NT2/D1 (cell line): ENCODE data around the gene CDKN2B.

Experiments
- DNase-seq: peaks from one replicate; pipeline ENCODE4 v3.0.0-alpha.2; 2011; ENCODE audit warnings: low read depth, low spot score
- H3K27me3 ChIP-seq: 2 replicates; pipeline ENCODE4 v1.6.0; 2011; ENCODE audit warnings: mild to moderate bottlenecking; ENCODE audit not compliant: insufficient read length, insufficient read depth
- H3K36me3 ChIP-seq: 2 replicates; pipeline ENCODE4 v1.6.1; 2011; ENCODE audit warnings: mild to moderate bottlenecking, low read length, mixed read lengths; ENCODE audit not compliant: insufficient read depth, insufficient read length
- H3K4me1 ChIP-seq: 2 replicates; pipeline ENCODE4 v1.5.1; 2011; ENCODE audit not compliant: insufficient read depth, insufficient read length
- H3K4me3 ChIP-seq: 2 replicates; pipeline ENCODE4 v1.5.1; 2011; ENCODE audit warnings: low read depth; ENCODE audit not compliant: insufficient read length
- H3K9ac ChIP-seq: 2 replicates; pipeline ENCODE4 v1.6.0; 2011; ENCODE audit warnings: low read depth; ENCODE audit not compliant: insufficient read length
- H3K9me3 ChIP-seq: 2 replicates; pipeline ENCODE4 v1.5.1; 2011; ENCODE audit warnings: mild to moderate bottlenecking, low read length; ENCODE audit not compliant: insufficient read depth
- SUZ12 ChIP-seq: IDR thresholded peaks from 2 replicates; pipeline ENCODE4 v1.6.1; 2011; ENCODE audit not compliant: insufficient read length, insufficient read depth; ENCODE audit errors: extremely low read depth
- YY1 ChIP-seq: IDR thresholded peaks from 2 replicates; pipeline ENCODE4 v1.6.1; 2011; ENCODE audit not compliant: insufficient read length, insufficient read depth
- ZNF274 ChIP-seq: IDR thresholded peaks from 2 replicates; pipeline ENCODE4 v1.6.1; 2011; ENCODE audit warnings: mild to moderate bottlenecking, low read depth, low read length

The CDKN2B gene

GRCh38 chr9:21993007-21993406, 16.1 kb downstream of the CDKN2B start:
- DNase-seq: no peak
- Histone ChIP-seq H3K4me3 (no peak overlapping the region), H3K36me3 (no peaks in the 10 kb centered on the region), H3K27me3 (peaks cover 95% of the 10 kb centered on the region), H3K9ac (no peak overlapping the region), H3K4me1 (peaks cover 3% of the 10 kb centered on the region), H3K9me3 (no peaks in the 10 kb centered on the region)
- TF ChIP-seq SUZ12 (no peak), YY1 (no peak), ZNF274 (no peak)

- H3K9ac ChIP-seq: no peak overlapping the region
- no peak overlapping the region for H3K4me3 ChIP-seq
- no peaks in the 10 kb centered on the region for H3K36me3 ChIP-seq
- H3K4me1 ChIP-seq: peaks cover 3% of the 10 kb centered on the region
- H3K27me3 ChIP-seq: peaks cover 94% of the 10 kb centered on the region
- TF ChIP-seq ZNF274 (no peak), YY1 (no peak), SUZ12 (no peak)
- H3K9me3 ChIP-seq: no peaks in the 10 kb centered on the region
- no peak for DNase-seq
These were observed 17.8 kb downstream of the CDKN2B start for GRCh38 chr9:21991072-21991959.

GRCh38 chr9:21989440-21990189, 19.5 kb downstream of the CDKN2B start:
- Histone ChIP-seq H3K9me3 (no peaks in the 10 kb centered on the region), H3K4me3 (peak overlapping the region; percentile 31), H3K36me3 (no peaks in the 10 kb centered on the region), H3K9ac (peak overlapping the region; percentile 17), H3K27me3 (peaks cover 85% of the 10 kb centered on the region), H3K4me1 (peaks cover 3% of the 10 kb centered on the region)
- DNase-seq: no peak
- no peak for TF ChIP-seq SUZ12
- no peak for TF ChIP-seq ZNF274
- TF ChIP-seq YY1: no peak

GRCh38 chr9:21988056-21988990, 20.8 kb downstream of the CDKN2B start:
- Histone ChIP-seq H3K4me1 (peaks cover 3% of the 10 kb centered on the region), H3K9me3 (no peaks in the 10 kb centered on the region), H3K27me3 (peaks cover 86% of the 10 kb centered on the region), H3K4me3 (no peak overlapping the region), H3K9ac (no peak overlapping the region), H3K36me3 (no peaks in the 10 kb centered on the region)
- DNase-seq: no peak
- TF ChIP-seq SUZ12 (no peak), ZNF274 (no peak), YY1 (no peak)

GRCh38 chr9:21985964-21986667, 23.0 kb downstream of the CDKN2B start:
- Histone ChIP-seq H3K4me3 (no peak overlapping the region), H3K27me3 (peaks cover 74% of the 10 kb centered on the region), H3K4me1 (peaks cover 3% of the 10 kb centered on the region), H3K9me3 (no peaks in the 10 kb centered on the region), H3K9ac (no peak overlapping the region), H3K36me3 (no peaks in the 10 kb centered on the region)
- no peak for TF ChIP-seq ZNF274
- no peak for TF ChIP-seq SUZ12
- DNase-seq: no peak

GRCh38 chr9:21984101-21984500, 25.0 kb downstream of the CDKN2B start:
- H3K36me3 ChIP-seq: no peaks in the 10 kb centered on the region
- peaks cover 68% of the 10 kb centered on the region for H3K27me3 ChIP-seq
- H3K4me1 ChIP-seq: no peaks in the 10 kb centered on the region
- no peak overlapping the region for H3K9ac ChIP-seq
- H3K4me3 ChIP-seq: no peak overlapping the region
- DNase-seq: no peak
- no peak for TF ChIP-seq SUZ12
- TF ChIP-seq YY1: no peak
- TF ChIP-seq ZNF274: no peak
- H3K9me3 ChIP-seq: no peaks in the 10 kb centered on the region
